HUDEP-2 (cell line): ENCODE measurements around the gene TRO.

Experiments used
- DNase-seq, 76 experiments: peaks; one replicate each; lab custom pipeline; 2025; ENCODE audit not compliant: unreplicated experiment in 76 of 76; lab: John Stamatoyannopoulos, UW

The TRO gene

GRCh38 chrX:54920610-54921426, at the start of gene TRO:
Gene TRO, plus strand, starts transcription at chrX:54920824. Its CDS starts 1,423 bp downstream, at chrX:54922247.
- no peak for DNase-seq

DNA sequence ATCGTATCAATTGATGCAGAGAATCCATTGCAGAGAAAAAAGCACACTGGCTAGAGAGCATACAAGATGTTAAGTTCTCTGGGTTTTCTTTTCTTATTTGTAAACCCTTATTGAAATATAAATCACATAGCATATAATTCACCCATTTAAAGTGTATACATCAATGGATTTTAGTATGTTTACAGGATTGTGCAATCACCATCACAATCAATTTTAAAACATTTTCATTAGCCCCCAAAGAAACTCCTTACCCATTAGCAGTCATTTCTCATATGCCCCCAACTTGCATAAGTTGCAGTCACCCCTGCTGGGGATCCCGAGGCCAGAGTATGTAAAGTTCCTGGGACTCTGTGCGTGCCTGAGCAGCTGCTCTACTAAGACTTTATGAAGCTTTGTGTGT, 34.9 kb upstream of the TRO start:
- no peak for DNase-seq

DNA sequence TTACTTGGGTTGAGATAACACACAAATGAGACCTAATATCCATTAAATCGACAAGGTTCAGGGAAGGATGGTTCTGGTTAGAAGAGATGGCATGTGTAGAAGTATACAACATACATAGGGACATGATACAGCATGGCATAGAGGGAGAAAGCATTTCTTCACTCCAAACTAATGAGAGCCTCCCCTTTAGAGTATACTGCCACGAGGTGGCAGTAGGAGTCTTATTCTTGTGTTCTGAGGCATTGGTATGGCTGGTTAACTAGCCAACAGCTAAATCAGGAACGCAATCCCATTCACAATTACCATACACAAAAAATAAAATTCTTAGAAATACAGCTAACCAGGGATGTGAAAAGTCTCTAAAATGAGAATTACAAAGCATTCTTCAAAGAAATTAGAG, 29.1 kb upstream of the TRO start:
- peak in 28 of 76 experiments; percentile 0 to 33 (median 3) for DNase-seq

GRCh38 chrX:54894159-54894558, 26.5 kb upstream of the TRO start:
- no peak for DNase-seq

- DNase-seq, result no peak
These were observed 10.7 kb upstream of the TRO start for GRCh38 chrX:54909941-54910340.

- DNase-seq, result peak in 3 of 76 experiments; percentile 1 to 20 (median 11)
These were observed 900 bp downstream of the TRO start for GRCh38 chrX:54921427-54922021.

DNA sequence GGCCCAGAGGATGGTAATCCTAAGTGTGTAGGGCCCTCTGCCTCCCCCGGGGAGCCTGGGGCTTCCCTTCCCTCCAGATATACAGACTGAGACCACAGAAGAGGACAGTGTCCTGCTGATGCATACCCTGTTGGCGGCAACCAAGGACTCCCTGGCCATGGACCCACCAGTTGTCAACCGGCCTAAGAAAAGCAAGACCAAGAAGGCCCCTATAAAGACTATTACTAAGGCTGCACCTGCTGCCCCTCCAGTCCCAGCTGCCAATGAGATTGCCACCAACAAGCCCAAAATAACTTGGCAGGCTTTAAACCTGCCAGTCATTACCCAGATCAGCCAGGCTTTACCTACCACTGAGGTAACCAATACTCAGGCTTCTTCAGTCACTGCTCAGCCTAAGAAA, 1.9 kb downstream of the TRO start:
- DNase-seq, result no peak

DNA sequence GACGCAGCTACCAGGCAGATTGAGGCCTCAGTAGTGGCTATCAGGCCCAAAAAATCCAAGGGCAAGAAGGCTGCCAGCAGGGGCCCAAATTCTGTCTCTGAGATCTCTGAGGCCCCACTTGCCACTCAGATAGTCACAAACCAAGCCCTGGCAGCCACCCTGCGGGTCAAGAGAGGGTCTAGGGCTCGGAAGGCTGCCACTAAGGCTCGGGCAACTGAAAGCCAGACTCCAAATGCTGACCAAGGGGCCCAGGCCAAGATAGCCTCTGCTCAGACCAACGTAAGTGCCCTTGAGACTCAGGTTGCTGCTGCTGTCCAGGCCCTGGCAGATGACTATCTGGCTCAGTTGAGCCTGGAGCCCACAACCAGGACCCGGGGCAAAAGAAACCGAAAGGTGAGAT, 2.8 kb downstream of the TRO start:
- DNase-seq, result no peak

- DNase-seq, result no peak
These were observed 6.4 kb downstream of the TRO start for GRCh38 chrX:54926978-54927377.

- DNase-seq, result no peak
These were observed 8.3 kb downstream of the TRO start for GRCh38 chrX:54928876-54929275.

DNA sequence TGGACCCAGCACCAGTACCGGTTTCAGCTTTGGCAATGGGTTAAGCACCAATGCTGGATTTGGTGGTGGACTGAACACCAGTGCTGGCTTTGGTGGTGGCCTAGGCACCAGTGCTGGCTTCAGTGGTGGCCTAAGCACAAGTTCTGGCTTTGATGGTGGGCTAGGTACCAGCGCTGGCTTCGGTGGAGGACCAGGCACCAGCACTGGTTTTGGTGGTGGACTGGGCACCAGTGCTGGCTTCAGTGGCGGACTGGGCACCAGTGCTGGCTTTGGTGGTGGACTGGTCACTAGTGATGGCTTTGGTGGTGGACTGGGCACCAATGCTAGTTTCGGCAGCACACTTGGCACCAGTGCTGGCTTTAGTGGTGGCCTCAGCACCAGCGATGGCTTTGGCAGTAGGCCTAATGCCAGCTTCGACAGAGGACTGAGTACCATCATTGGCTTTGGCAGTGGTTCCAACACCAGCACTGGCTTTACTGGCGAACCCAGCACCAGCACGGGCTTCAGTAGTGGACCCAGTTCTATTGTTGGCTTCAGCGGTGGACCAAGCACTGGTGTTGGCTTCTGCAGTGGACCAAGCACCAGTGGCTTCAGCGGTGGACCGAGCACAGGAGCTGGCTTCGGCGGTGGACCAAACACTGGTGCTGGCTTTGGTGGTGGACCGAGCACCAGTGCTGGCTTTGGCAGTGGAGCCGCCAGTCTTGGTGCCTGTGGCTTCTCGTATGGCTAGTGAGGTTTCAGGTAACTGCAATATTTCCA, 9.8 kb downstream of the TRO start:
- DNase-seq, result no peak

GRCh38 chrX:54931107-54931506, 10.5 kb downstream of the TRO start:
- no peak for DNase-seq

GRCh38 chrX:54933150-54933826, 12.7 kb downstream of the TRO start:
- DNase-seq, result no peak

DNA sequence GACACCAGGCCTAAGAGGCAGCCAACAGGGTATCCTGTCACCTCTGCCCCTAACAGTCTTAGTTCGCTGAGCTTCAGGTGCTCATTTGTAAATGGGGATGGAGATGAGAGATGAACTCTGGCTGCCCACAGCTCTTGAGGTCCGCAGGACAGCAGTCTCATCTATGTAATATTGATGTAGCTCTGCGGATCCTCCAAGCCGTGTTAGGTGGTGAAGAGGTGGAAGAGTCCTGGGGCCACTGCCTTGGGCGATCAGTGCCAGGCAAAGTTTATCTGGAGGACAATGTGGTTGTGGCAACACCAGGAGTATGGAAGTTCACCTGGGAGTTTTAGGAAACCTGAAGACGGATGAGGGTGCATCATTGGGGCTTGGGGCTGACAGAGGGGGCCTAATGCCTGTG, 13.4 kb downstream of the TRO start:
- no peak for DNase-seq

DNA sequence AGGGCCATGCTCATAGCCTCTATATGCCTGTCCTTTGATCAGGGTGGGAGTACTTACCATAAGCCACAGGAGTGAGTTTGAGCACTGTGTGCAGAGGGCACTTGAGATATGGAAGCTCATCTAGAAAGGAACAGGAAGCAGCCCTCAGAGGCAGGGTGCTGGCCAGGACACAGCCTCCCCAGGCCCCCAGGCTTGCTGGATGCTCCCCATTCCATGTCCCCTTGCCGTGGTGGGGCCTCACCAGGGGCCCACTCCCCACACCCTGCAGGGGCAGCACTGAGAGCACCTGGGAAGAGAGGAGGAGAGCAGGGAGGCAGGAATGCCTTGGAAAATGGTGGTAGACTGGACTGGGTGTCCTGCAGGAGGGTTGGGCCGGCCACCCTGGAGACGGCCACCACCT, 14.3 kb downstream of the TRO start:
- no peak for DNase-seq

DNA sequence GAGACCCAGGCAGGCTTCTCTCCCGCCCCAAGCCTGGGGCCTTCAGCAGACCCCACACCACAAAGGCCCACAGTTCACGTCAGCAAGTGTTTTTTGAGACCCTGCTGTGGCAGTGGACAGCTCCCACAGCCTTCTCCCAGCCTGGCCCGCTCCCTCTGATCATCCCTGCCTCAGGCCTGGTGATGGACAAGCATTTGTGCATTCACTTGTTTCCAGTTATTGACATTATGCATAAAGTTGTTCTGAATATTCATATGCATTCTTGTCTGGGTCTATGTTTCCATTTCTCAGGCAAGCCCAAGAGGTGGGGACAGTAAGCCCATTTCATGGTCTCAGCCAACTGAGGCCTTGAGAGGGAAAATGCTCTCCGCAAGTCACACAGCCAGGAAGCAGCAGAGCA, 14.7 kb downstream of the TRO start:
- no peak for DNase-seq

- DNase-seq, result no peak
These were observed 16.8 kb downstream of the TRO start for GRCh38 chrX:54937416-54937815.

- no peak for DNase-seq
These were observed 24.2 kb downstream of the TRO start for GRCh38 chrX:54944816-54945215.

- DNase-seq, result no peak
These were observed 24.6 kb downstream of the TRO start for GRCh38 chrX:54945224-54945623.

GRCh38 chrX:54950730-54951375, 30.2 kb downstream of the TRO start:
- no peak for DNase-seq

- DNase-seq, result no peak
These were observed 41.1 kb downstream of the TRO start for GRCh38 chrX:54961750-54962149.
